K562 (cell line): Measurements from ENCODE around the gene CDC6. TPM values are rescaled to one million over a fixed set of nuclear protein-coding genes. Genes with fewer than 3 reads are reported as not detected.

ENCODE experiments used
- CBX5 ChIP-seq: IDR thresholded peaks from 2 replicates; pipeline ENCODE4 v1.6.1; 2014; ENCODE audit warnings: low read depth, borderline replicate concordance
- CBX8 ChIP-seq: fragments of 200-600 bp; sonication (generic); IDR thresholded peaks from 2 replicates; pipeline ENCODE4 v1.6.1; 2012; ENCODE audit warnings: borderline replicate concordance, mixed run types, low read depth, mild to moderate bottlenecking, moderate library complexity, mixed read lengths, low read length, control low read depth, inconsistent platforms; ENCODE audit not compliant: poor library complexity, severe bottlenecking; ENCODE audit errors: extremely low read depth
- FOXM1 ChIP-seq, 2 experiments: fragments of 450-650 bp in 1 of 2; sonication (generic) in 1 of 2; formaldehyde crosslinking in 1 of 2; IDR thresholded peaks; 2 replicates each; pipeline versions ENCODE4 v1.6.1 to v1.9.0; 2017 to 2022; ENCODE audit warnings: low read depth in 2 of 2, mild to moderate bottlenecking in 2 of 2, missing genetic modification reagents in 1 of 2, moderate library complexity in 1 of 2
- GMEB1 ChIP-seq: fragments of 250-450 bp; sonication (Bioruptor Pico); IDR thresholded peaks from 2 replicates; pipeline ENCODE4 v1.4.0; 2020; ENCODE audit warnings: mild to moderate bottlenecking
- HNRNPH1 ChIP-seq: fragments of 200-400 bp; formaldehyde crosslinking; optimal IDR thresholded peaks from 2 replicates; pipeline ENCODE3; 2017; ENCODE audit warnings: low read depth, mild to moderate bottlenecking, low read length, moderate library complexity
- HSF4 ChIP-seq: fragments of 250-450 bp; sonication (Bioruptor Pico); IDR thresholded peaks from 2 replicates; pipeline ENCODE4 v2.1.2; 2022; ENCODE audit warnings: mild to moderate bottlenecking, moderate library complexity, borderline replicate concordance
- IRF2 ChIP-seq: sonication (generic); formaldehyde crosslinking; IDR thresholded peaks from 2 replicates; pipeline ENCODE4 v1.8.1; 2022; ENCODE audit warnings: mild to moderate bottlenecking, missing genetic modification reagents
- MTF1 ChIP-seq: fragments of 250-450 bp; sonication (Bioruptor Pico); IDR thresholded peaks from 2 replicates; pipeline ENCODE4 v1.9.0; 2021; ENCODE audit warnings: moderate library complexity, mild to moderate bottlenecking, inconsistent platforms, borderline replicate concordance
- NCOA6 ChIP-seq: fragments of 450-650 bp; IDR thresholded peaks from 2 replicates; pipeline ENCODE4 v1.6.1; 2017; ENCODE audit warnings: mild to moderate bottlenecking
- NR3C1 ChIP-seq: sonication (generic); formaldehyde crosslinking; IDR thresholded peaks from 2 replicates; pipeline ENCODE4 v1.8.1; 2022; ENCODE audit warnings: missing genetic modification reagents
- PKNOX1 ChIP-seq: fragments of 450-650 bp; IDR thresholded peaks from 2 replicates; pipeline ENCODE4 v1.6.1; 2016
- ZBTB26 ChIP-seq: fragments of 450-650 bp; formaldehyde crosslinking; IDR thresholded peaks from 2 replicates; pipeline ENCODE4 v1.4.0; 2022; ENCODE audit warnings: missing genetic modification characterization
- ZNF384 ChIP-seq: IDR thresholded peaks from 2 replicates; pipeline ENCODE4 v1.6.1; 2012; ENCODE audit warnings: low read depth, low read length, improper control_type of control experiment
- ZNF444 ChIP-seq: fragments of 250-450 bp; sonication (Bioruptor Pico); IDR thresholded peaks from 2 replicates; pipeline ENCODE4 v1.4.0; 2020; ENCODE audit warnings: mild to moderate bottlenecking, moderate library complexity
- polyA plus RNA-seq, 8 experiments: library from polyadenylated mRNA; depleted of rRNA in 4 of 8; stranded (reverse) in 5 of 8; unstranded in 3 of 8; fragments of >200 nt; fragmentation: Nextera tagmentation in 2 of 8; fragmentation: Illumina TruSeq in 1 of 8; extraction: Ambion mirVana in 2 of 8; extraction: Trizol in 1 of 8; gene quantifications; 2 replicates each; pipeline versions ENCODE4 v1.2.1 to v1.2.3, GENCODE V29; 2011 to 2014; ENCODE audit warnings: inconsistent platforms in 1 of 8, missing spikeins in 1 of 8
- total RNA-seq, 7 experiments: library from RNA; depleted of rRNA in 6 of 7; stranded (reverse); fragments of >200 nt in 6 of 7; fragmentation: Illumina TruSeq in 2 of 7; extraction: Trizol in 2 of 7; gene quantifications; 2 replicates each; pipeline versions ENCODE4 v1.2.1 to v1.2.3, GENCODE V29; 2011 to 2021; ENCODE audit warnings: low replicate concordance in 1 of 7
- TF ChIP-seq, protein P1 (sequence below), 2 experiments: fragments of 450-650 bp in 1 of 2; IDR thresholded peaks; 2 replicates each; pipeline ENCODE4 v1.6.1; 2011 to 2017; ENCODE audit warnings: low read depth in 2 of 2, antibody characterized with exemption in 1 of 2, borderline replicate concordance in 1 of 2, low read length in 1 of 2, mild to moderate bottlenecking in 1 of 2, mixed read lengths in 1 of 2; ENCODE audit not compliant: control insufficient read depth in 1 of 2
- TF ChIP-seq, protein P2 (sequence below): fragments of 200-400 bp; formaldehyde crosslinking; IDR thresholded peaks from 2 replicates; pipeline ENCODE4 v1.6.1; 2017; ENCODE audit warnings: mild to moderate bottlenecking, low read depth, low read length, moderate library complexity

The CDC6 gene
- total and polyA plus RNA-seq, 9 of the 15 experiments (the other 6 are each of a cell fraction or from before 2014, with no cell fraction given): 29.6 to 141 (median 106) TPM

GRCh38 chr17:40340880-40341807, 53.5 kb downstream of the CDC6 start (continued):
- TF ChIP-seq CBX8 (no peak), ZNF384 (no peak), HSF4 (CRISPR knock-in tag) (no peak), FOXM1 (IDR thresholded peaks at IDR 0.05; ENCODE audit: low read depth) (no peak), FOXM1 (CRISPR knock-in tag; IDR thresholded peaks at IDR 0.05; ENCODE audit: low read depth) (no peak), GMEB1 (0 out of 2 replicates have a peak, but pooled peaks have one; percentile 60), NCOA6 (no peak), CBX5 (no peak), ZBTB26 (CRISPR knock-in tag) (no peak), MTF1 (CRISPR knock-in tag) (no peak), PKNOX1 (no peak), ZNF444 (no peak), IRF2 (CRISPR knock-in tag) (no peak), HNRNPH1 (no peak), NR3C1 (CRISPR knock-in tag) (no peak)
- TF ChIP-seq, protein P1, sequence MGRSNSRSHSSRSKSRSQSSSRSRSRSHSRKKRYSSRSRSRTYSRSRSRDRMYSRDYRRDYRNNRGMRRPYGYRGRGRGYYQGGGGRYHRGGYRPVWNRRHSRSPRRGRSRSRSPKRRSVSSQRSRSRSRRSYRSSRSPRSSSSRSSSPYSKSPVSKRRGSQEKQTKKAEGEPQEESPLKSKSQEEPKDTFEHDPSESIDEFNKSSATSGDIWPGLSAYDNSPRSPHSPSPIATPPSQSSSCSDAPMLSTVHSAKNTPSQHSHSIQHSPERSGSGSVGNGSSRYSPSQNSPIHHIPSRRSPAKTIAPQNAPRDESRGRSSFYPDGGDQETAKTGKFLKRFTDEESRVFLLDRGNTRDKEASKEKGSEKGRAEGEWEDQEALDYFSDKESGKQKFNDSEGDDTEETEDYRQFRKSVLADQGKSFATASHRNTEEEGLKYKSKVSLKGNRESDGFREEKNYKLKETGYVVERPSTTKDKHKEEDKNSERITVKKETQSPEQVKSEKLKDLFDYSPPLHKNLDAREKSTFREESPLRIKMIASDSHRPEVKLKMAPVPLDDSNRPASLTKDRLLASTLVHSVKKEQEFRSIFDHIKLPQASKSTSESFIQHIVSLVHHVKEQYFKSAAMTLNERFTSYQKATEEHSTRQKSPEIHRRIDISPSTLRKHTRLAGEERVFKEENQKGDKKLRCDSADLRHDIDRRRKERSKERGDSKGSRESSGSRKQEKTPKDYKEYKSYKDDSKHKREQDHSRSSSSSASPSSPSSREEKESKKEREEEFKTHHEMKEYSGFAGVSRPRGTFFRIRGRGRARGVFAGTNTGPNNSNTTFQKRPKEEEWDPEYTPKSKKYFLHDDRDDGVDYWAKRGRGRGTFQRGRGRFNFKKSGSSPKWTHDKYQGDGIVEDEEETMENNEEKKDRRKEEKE (IDR thresholded peaks at IDR 0.05; ENCODE audit: borderline replicate concordance in 1 of 2, control insufficient read depth in 1 of 2, low read depth in 2 of 2, low read length in 1 of 2): no peak
- TF ChIP-seq, protein P2, sequence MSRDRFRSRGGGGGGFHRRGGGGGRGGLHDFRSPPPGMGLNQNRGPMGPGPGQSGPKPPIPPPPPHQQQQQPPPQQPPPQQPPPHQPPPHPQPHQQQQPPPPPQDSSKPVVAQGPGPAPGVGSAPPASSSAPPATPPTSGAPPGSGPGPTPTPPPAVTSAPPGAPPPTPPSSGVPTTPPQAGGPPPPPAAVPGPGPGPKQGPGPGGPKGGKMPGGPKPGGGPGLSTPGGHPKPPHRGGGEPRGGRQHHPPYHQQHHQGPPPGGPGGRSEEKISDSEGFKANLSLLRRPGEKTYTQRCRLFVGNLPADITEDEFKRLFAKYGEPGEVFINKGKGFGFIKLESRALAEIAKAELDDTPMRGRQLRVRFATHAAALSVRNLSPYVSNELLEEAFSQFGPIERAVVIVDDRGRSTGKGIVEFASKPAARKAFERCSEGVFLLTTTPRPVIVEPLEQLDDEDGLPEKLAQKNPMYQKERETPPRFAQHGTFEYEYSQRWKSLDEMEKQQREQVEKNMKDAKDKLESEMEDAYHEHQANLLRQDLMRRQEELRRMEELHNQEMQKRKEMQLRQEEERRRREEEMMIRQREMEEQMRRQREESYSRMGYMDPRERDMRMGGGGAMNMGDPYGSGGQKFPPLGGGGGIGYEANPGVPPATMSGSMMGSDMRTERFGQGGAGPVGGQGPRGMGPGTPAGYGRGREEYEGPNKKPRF: no peak
